Renal pelvis (tissue), 4 donors: Measurements from ENCODE around the gene NCAPG2. TPM values are rescaled to one million over a fixed set of nuclear protein-coding genes. Genes with fewer than 3 reads are reported as not detected.
"Not testable (repeated sequence)": the region's sequence is repeated elsewhere in the genome, so short reads cannot be mapped to it uniquely, and the experiment has no call there.

Experiments used
- DNase-seq: peaks from one replicate; pipeline ENCODE4 v3.0.0-alpha.2; 2013
- polyA plus RNA-seq, 3 donors: library from polyadenylated mRNA; unstranded; fragments of 120-200 nt; gene quantifications; one replicate each; pipeline ENCODE4 v1.2.1, GENCODE V29; 2013; ENCODE audit not compliant: insufficient read length in 3 of 3

Gene NCAPG2
- polyA plus RNA-seq, 3 donors = 24.2 to 26.3 (median 25.5) TPM

DNA sequence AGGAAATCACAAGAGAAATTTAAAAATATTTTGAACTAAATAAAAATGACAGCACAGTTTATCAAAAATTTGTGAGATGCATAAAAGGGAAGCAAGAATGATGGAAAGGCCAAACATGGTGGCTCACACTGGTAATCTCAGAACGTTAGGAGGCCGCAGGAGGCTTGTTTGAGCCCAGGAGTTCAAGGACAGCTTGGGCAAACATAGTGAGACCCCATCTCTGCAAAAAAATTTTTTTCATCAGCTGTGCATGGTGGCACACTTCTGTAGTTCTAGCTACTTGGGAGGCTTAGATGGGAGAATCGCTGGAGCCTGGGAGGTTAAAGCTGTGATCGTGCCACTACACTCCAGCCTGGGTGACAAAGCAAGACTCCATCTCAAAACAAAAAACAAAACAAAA is 62.5 kb downstream of the NCAPG2 start:
- DNase-seq = no peak

DNA sequence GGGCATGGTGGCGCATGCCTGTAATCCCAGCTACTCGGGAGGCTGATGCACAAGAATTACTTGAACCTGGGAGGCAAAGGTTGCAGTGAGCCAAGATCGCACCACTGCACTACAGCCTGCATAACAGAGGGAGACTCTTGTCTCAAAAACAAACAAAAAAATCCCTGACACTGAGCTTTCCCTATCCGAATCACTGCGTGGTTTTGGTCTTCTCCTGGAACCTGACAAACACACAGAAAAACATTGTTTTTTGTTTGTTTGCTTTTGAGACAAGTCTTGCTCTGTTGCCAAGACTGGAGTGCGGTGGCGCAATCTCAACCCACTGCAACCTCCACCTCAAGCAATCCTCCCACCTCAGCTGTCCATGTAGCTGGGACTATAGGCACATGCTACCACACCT is 66.6 kb downstream of the NCAPG2 start:
- DNase-seq = no peak

- no peak for DNase-seq
These were observed 71.3 kb downstream of the NCAPG2 start for GRCh38 chr7:158633055-158633956.

DNA sequence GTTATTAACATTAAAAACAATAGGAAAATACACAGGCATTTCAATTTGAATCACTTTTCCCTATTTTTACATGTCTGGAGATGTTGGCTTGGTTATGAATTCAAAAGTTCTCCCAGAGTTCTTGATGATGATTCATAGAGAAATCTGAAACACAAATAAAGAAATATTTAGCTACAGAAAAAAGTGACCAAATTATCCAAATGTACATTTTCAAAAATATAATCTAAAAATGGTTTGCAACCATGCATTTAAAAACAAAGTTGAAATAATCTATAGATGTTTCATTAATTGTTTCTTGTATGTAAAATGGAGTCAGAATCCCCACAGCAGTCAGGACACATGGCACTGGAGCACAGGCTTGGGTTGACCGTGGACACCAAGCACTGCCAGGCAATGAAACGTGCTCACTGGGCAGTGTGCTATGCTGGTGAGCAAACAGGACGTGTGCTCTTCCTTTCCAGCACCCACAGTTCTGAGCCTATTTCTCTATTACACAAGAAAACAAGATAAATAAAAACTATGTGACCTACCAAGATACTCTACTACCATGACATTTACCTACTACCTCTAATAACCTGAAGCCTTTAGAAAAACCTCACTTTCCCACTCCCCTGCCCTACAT is 72.9 kb downstream of the NCAPG2 start:
- DNase-seq = no peak

GRCh38 chr7:158626289-158626688 is 78.3 kb downstream of the NCAPG2 start:
- not testable (repeated sequence) for DNase-seq

DNA sequence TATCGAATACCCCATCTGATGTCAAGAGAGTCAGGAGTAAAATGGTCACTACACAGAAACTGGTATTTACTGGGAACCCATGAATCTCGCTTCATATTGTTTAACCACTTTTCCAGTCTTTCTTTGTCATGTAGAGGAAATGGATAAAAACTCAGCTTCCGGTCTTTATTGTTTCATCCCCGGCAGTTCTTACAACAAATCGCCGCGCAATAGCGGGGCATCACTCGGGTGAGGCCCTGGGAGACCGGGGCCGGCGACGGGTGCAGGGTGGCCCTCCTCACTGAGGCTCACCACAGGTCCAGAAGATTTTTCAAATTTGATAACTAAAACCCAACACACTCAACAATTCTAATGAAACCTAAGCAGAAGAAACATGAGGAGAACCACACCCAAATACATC is 81.4 kb downstream of the NCAPG2 start:
- no peak for DNase-seq

DNA sequence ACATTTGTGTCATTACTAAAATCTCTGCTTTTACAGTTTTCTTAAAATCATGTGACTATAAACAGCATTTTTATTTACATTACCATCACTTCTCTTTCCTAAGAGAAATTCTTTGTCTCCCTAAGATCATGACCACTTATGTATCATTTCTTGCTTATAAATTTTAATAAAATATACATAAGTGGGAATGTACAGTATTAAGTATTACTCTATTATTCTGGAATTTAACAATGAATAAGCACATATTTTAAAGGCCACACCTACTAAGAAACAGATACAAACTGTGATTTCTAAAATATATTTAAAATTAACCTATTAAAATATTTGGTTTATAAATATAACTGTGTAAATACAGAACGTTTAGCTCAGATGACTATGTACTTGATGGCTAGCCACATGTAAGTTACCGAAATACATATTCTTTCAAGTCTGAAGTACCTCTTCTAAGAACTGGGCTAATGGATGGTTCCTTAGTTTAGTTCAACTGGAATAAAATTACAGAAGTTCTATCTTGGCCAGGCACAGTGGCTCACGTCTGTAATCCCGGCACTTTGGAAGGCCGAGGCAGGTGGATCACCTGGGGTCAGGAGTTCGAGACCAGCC is 83.7 kb downstream of the NCAPG2 start:
- no peak for DNase-seq

DNA sequence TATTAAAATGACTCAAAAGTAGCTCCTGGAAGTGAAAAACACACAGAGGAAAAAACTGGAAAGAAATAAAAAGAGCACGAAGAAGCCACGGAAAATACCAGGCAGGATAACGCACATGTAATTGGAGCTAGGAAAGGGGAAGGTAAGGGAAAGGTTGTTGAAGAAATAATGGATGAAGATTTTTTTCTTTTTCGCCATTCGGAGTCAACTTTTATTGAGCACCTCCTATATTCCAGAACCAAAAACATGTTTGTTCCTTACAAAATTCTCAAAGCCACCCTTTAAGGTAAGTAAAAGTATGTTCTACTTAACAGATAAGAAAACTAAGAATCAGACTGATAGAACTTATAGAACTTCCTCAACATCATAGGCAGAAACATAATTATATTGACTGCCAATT is 84.2 kb downstream of the NCAPG2 start:
- no peak for DNase-seq

DNA sequence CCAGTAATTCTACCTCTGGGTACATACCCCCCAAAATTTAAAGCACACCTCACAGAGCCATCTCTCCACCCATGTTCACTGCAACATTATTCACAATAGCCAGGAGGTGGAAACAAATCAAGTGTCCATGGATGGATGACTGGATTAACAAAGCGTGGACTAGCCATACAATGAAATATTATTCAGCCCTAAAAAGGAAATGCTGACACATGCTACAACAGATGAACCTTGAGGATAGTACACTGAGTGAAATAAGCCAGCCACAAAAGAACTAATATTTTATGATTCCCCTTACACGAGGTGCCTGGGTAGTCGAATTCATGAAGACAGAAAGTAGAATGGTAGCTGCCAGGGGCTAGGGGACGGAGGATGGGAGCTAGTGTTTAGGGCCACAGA is 85.9 kb downstream of the NCAPG2 start:
- no peak for DNase-seq

DNA sequence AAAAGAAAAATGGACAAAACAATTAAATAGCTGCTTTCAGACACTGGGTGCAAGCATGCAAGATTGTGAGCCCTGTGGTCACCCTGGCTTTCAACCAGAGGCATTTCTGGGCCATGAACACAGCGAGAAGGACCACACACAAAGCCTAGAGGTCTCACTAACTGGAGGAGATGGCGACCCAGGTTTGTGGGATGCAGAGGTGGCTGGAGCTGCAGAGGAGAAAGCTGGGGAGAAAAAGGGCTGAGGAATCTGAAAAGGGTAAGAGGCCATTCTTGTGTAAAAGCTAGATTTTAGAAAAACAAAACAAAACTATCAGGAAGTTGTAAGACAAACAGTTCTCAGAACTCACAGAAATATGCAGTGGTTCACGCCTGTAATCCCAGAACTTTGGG is 86.9 kb downstream of the NCAPG2 start:
- DNase-seq = no peak

DNA sequence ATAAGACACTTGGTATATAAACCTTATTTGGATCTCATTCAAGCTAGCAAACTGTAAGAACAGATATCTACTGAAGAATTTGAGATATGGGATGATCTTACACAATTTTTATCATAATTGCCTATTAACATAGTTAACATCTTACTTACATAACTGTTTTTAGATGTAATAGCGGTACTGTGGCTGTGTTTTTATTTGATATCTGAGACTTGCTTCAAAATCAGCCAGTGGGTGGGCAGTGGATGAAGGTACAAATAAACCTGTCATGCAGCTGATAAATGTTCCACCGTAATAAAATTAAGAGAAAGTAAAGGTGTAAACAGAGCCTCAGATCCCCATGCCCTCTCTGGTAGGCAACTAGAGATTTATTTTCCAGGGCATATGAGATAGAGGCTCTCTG is 88.6 kb downstream of the NCAPG2 start:
- DNase-seq = peak; percentile 84

DNA sequence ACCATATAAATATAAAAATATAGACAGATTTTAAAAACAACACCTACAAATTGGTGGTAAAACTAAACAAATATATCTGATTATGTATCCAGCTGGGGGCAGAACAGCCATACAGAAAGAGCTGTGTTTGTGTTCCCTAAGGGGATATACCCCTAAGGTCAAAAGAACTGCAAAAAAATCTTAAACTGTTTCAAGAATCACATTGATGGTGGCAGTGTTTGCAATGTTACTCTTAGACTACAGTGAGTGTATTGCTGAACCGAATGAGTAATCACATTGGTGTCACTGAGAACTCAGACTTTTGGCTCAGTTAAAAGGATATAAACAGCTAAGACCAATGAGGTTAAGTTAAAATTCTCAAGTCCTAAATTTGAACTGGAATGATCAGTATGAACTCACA is 89.9 kb downstream of the NCAPG2 start:
- no peak for DNase-seq

DNA sequence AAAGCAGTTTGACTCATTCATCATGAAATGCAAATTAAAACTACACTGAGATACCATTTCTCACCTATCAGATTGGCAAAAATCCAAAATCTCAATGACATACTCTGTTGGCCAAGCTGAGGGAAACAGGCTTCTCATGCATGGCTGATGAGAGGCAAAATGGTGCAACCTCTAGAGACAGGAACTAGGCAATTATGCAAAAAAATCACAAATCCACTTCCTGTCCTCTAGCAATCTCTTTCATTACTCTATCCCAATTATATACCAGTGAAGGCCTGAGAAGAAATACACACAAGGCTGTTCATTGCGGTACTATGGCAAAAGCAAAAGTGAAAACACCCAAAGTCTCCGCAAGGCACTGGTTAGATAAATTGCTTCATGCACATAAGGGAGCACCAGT is 91.1 kb downstream of the NCAPG2 start:
- DNase-seq = no peak

- no peak for DNase-seq
These were observed 92.1 kb downstream of the NCAPG2 start for GRCh38 chr7:158612546-158612945.

DNA sequence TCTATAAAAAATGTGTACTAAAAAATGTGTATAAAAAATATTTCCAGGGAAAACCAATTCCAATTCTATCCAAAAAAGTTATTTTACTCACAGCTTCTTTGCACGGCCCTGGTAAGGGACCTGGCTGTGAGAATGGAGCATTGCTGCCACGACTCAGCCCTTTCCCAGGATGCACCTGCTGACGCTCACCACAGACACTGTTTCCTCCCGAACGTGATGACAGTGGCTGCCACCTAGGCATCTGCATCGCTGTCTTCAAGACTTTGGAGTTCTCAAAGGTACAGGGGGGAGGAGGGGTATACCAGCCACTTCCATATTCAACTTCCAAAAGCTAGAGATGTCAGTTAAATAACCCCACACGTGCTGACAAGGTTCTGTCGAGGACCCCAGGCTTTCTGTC is 93.1 kb downstream of the NCAPG2 start:
- DNase-seq = no peak

DNA sequence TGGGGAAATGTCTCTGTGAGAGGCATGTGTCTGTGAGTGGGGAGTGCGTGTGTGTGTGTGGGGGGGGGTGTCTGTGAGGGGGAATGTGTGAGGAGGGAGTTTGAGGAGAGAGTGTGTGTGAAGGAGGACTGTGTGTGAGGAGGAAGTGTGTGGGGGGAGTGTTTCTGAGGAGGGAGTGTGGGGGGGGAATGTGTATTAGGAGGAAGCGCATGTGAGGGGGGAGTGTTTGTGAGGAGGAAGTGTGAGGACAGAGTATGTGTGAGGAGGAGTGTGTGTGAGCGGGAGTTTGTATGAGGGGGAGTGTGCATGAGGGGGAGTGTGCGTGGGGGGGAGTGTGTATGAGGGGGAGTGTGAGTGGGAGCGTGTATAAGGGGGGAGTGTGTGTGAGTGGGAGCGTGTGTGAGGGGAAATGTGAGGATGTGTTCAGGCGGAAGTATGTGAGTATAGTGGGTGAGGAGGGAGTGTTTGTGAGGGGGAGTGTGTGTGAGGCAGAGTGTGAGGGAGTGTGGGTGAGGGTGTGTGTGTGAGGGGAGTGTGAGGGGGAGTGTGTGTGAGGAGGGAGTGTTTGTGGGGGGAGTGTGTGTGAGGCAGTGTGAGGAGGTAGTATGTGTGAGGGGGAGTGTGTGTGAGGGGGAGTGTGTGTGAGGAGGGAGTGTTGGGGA is 95.2 kb downstream of the NCAPG2 start:
- DNase-seq = no peak

DNA sequence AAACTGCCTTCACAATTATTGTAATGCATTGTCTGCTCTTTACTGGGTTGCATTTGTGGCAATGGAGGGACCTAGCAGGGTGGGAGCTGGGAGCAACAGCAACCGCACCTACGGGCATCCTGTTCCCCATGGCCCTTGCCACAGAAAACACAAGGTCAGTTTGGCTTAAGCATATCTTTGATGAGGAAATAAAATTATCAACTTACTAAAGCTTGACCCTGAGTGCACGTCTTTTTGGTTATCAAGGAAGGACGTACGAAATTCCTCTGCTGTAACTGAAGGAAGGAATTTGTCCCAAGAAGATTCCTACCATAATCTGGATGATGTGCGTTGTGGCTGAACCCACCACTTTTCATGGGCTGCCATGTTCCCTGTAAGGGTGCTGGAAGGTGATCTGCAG is 97.0 kb downstream of the NCAPG2 start:
- DNase-seq = no peak

DNA sequence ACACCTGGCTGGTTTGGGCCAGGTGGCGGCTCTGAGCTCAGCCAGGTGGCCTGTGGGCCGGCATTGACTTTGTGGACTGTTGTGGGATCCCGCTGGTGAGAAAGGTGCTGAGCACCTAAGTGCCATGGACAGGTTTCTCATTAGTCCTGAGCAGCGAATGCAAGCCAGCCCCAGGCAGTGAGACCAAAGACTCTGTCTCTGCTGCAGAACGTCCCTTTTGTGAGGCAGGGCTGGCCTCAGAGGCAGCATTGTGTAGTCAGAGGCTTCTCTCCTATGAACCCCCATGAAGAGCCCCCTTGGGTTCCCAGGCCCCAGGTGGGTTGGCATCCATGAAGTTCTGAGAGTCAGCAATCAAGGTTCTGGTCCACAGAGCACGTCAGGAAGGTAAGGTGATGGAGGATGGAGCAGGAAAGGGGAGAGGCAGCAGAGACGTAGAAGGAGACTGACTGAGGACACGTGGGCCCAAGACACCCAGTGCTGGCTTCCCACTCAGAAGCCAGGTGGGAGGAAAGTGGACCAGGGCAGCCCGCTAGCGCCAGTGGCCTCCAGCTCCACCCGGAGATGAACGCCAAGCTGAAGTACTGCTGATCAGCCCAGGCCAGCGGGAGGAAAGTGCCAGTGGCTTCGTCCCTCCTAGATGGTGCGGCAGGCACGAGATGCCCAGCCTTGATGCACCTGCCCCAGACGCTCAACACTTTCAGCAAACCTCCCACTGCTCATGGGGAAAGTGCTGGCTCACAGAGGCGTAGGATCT is 97.8 kb downstream of the NCAPG2 start:
- no peak for DNase-seq

GRCh38 chr7:158606129-158606528 is 98.5 kb downstream of the NCAPG2 start:
- no peak for DNase-seq

DNA sequence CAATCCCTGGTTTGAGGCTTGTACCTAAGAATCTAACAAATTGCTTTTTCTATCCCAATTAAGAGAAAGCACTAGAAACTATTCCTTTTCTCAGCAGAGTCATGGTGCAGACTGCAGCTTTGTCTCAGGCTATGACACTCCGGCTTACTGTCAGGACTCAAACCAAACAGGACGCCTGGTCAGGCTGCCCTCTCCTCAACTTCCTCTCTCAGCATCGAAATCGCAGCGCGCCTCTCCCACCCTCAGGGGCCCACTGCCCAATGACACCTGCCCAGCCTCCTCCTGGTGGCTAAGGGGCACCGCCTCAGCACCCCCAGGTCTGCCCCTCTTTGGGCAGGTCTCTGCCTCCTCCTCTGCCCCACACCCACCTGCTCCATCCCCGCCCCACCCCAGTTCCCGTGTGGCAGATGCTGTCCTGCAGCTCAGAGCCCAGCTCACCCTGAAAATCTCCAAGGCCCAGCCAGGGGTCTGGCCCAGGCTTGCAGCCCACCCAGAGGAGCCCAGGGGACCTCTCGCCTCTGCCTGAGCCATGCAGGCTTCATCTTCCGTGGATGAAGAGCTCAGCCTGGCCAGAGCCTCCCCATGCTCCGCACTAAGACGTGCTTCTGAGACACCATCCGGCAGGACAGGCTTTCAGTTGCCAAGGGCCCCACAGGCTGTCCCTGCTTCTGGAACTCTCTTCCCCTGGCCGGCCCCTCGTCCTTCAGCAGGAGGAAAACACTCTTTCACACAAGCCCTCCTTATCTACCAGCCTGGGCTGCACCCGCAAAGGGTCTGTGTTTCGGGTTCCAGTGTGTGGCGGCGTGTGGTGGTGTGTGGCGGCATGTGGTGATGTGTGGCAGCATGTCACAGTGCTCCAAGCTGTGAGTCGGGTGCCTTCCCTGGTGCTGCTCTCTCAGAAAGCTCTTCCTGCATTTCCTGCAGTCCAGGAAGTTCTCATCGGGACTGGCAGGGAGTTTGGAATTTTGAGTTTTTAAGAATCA is 100.5 kb downstream of the NCAPG2 start:
- DNase-seq = no peak
